Amniotic stem cell (primary cell): Measurements from ENCODE around the gene SHH.

Source experiments
- DNase-seq: peaks from one replicate; lab custom pipeline; 2025; lab: John Stamatoyannopoulos, UW

Gene SHH

GRCh38 chr7:155792315-155792960 is 19.8 kb downstream of the SHH start:
- no peak for DNase-seq

- DNase-seq: no peak
Measured at GRCh38 chr7:155791836-155792235, 20.4 kb downstream of the SHH start.

GRCh38 chr7:155791214-155791737 is 21.0 kb downstream of the SHH start:
- no peak for DNase-seq

GRCh38 chr7:155790666-155791065 is 21.6 kb downstream of the SHH start:
- DNase-seq: no peak

- DNase-seq: no peak
Measured at GRCh38 chr7:155789001-155789725, 23.1 kb downstream of the SHH start.

GRCh38 chr7:155788616-155789000 is 23.7 kb downstream of the SHH start:
- DNase-seq: no peak

- DNase-seq: no peak
Measured at GRCh38 chr7:155787171-155787851, 25.0 kb downstream of the SHH start.

- DNase-seq: no peak
Measured at GRCh38 chr7:155786491-155786890, 25.8 kb downstream of the SHH start.

- DNase-seq: no peak
Measured at GRCh38 chr7:155785536-155785935, 26.7 kb downstream of the SHH start.

- DNase-seq: no peak
Measured at GRCh38 chr7:155782466-155782865, 29.8 kb downstream of the SHH start.

GRCh38 chr7:155781433-155781832 is 30.8 kb downstream of the SHH start:
- DNase-seq: no peak

GRCh38 chr7:155780884-155781283 is 31.4 kb downstream of the SHH start:
- no peak for DNase-seq

GRCh38 chr7:155778349-155778748 is 33.9 kb downstream of the SHH start:
- DNase-seq: no peak

GRCh38 chr7:155776606-155777005 is 35.7 kb downstream of the SHH start:
- DNase-seq: no peak

GRCh38 chr7:155775691-155776090 is 36.6 kb downstream of the SHH start:
- DNase-seq: no peak

GRCh38 chr7:155774947-155775346 is 37.3 kb downstream of the SHH start:
- DNase-seq: no peak

- no peak for DNase-seq
Measured at GRCh38 chr7:155773531-155773930, 38.7 kb downstream of the SHH start.

- DNase-seq: no peak
Measured at GRCh38 chr7:155770241-155770640, 42.0 kb downstream of the SHH start.

GRCh38 chr7:155769701-155770100 is 42.6 kb downstream of the SHH start:
- no peak for DNase-seq

GRCh38 chr7:155766966-155767916 is 45.0 kb downstream of the SHH start:
- DNase-seq: no peak

- no peak for DNase-seq
Measured at GRCh38 chr7:155766386-155766785, 45.9 kb downstream of the SHH start.

- DNase-seq: no peak
Measured at GRCh38 chr7:155765458-155765857, 46.8 kb downstream of the SHH start.
